ENCODE data around the gene NEB. TPM values are rescaled to one million over a fixed set of nuclear protein-coding genes. Genes with fewer than 3 reads are reported as not detected.
"Not testable (repeated sequence)": the region's sequence is repeated elsewhere in the genome, so short reads cannot be mapped to it uniquely, and the experiment has no call there.

The NEB gene
- polyA plus RNA-seq, 1 experiment: 0.01 TPM

GRCh38 chr2:151568501-151568900 is 165.8 kb downstream of the NEB start:
- ChIA-PET POLR2A (no interaction called here), CTCF (no interaction called here)
- TF ChIP-seq CTCF (IDR thresholded peaks at IDR 0.05; ENCODE audit: insufficient read depth, low read depth, low read length): no peak
- no peak overlapping the region for H3K4me3 ChIP-seq (ENCODE audit: low read depth, low read length)
- H3K27me3 ChIP-seq (ENCODE audit: control insufficient read depth, insufficient read depth, low read length): 0 out of 2 replicates have a peak, but pooled peaks cover 2% of the 10 kb centered on the region
- DNase-seq (ENCODE audit: low read depth): no peak
- no peaks in the 10 kb centered on the region for H3K36me3 ChIP-seq (ENCODE audit: control insufficient read depth, insufficient read depth, low read length)

- H3K27me3 ChIP-seq (ENCODE audit: control insufficient read depth, insufficient read depth, low read length): 0 out of 2 replicates have a peak, but pooled peaks cover 2% of the 10 kb centered on the region
- no peak overlapping the region for H3K4me3 ChIP-seq (ENCODE audit: low read depth, low read length)
- ChIA-PET POLR2A (no interaction called here), CTCF (no interaction called here)
- no peaks in the 10 kb centered on the region for H3K36me3 ChIP-seq (ENCODE audit: control insufficient read depth, insufficient read depth, low read length)
- TF ChIP-seq CTCF (IDR thresholded peaks at IDR 0.05; ENCODE audit: insufficient read depth, low read depth, low read length): no peak
- no peak for DNase-seq (ENCODE audit: low read depth)
These were observed 167.3 kb downstream of the NEB start for GRCh38 chr2:151567006-151567405.

DNA sequence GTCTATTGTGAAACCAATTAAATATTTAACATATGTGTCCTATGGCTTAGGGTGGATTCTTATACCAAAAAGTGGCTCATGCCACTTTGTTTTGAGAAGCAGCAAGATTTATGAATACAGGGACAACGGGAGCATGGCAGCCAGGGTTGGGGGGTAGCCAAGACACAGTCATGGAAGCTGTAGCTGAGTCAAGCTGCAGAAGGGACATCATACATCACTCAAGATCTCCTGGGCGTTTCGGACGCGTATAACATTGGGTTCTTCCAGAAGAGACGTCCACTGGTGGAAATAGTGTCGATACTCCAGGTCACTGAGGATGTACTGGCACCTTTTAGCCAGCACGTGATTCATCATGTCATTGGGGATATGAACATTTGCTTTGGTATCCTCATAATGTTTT is 171.9 kb downstream of the NEB start:
- no peaks in the 10 kb centered on the region for H3K36me3 ChIP-seq (ENCODE audit: control insufficient read depth, insufficient read depth, low read length)
- DNase-seq (ENCODE audit: low read depth): no peak
- 0 out of 2 replicates have a peak, but pooled peaks cover 2% of the 10 kb centered on the region for H3K27me3 ChIP-seq (ENCODE audit: control insufficient read depth, insufficient read depth, low read length)
- no peak for TF ChIP-seq CTCF (IDR thresholded peaks at IDR 0.05; ENCODE audit: insufficient read depth, low read depth, low read length)
- ChIA-PET CTCF (no interaction called here), POLR2A (no interaction called here)
- H3K4me3 ChIP-seq (ENCODE audit: low read depth, low read length): no peak overlapping the region

DNA sequence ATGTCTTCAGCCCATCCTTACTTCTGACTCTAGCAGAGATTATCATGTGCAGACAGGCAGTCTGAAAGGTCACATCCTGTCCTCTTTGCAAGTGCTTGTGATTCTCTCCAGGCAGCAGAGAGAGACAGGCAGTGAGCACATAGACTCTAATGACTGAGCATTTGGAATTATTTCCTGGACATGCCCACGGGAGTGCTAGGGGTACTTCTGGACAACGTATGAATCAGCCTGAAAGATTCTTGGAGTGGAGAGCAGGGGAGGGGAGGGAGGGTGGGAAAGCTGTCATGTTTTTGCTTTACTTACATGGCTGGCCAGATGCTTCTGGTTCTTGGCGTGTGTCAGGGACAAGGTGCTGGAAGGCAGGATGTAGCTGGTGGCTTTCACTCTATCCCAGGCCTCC is 174.0 kb downstream of the NEB start:
- CTCF ChIA-PET: no interaction called here
- 0 out of 2 replicates have a peak, but pooled peaks cover 2% of the 10 kb centered on the region for H3K27me3 ChIP-seq (ENCODE audit: control insufficient read depth, insufficient read depth, low read length)
- TF ChIP-seq CTCF (IDR thresholded peaks at IDR 0.05; ENCODE audit: insufficient read depth, low read depth, low read length): no peak
- peak; percentile 15 for DNase-seq (ENCODE audit: low read depth)
- POLR2A ChIA-PET: no interaction called here
- H3K4me3 ChIP-seq (ENCODE audit: low read depth, low read length): no peak overlapping the region
- no peaks in the 10 kb centered on the region for H3K36me3 ChIP-seq (ENCODE audit: control insufficient read depth, insufficient read depth, low read length)

DNA sequence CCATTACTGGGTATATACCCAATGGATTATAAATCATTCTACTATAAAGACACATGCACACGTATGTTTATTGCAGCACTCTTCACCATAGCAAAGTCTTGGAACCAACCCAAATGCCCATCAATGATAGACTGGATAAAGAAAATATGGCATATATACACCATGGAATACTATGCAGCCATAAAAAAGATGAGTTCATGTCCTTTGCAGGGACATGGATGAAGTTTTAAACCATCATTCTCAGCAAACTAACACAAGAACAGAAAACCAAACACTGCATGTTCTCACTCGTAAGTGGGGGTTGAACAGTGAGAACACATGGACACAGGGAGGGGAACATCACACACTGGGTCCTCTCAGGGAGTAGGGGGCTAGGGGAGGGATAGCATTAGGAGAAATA is 174.8 kb downstream of the NEB start:
- POLR2A ChIA-PET; CTCF ChIA-PET; H3K4me3 ChIP-seq (ENCODE audit: low read depth, low read length); H3K27me3 ChIP-seq (ENCODE audit: control insufficient read depth, insufficient read depth, low read length); H3K36me3 ChIP-seq (ENCODE audit: control insufficient read depth, insufficient read depth, low read length); DNase-seq (ENCODE audit: low read depth): not testable (repeated sequence)

- DNase-seq (ENCODE audit: low read depth); POLR2A ChIA-PET; H3K4me3 ChIP-seq (ENCODE audit: low read depth, low read length); CTCF ChIA-PET; H3K27me3 ChIP-seq (ENCODE audit: control insufficient read depth, insufficient read depth, low read length); H3K36me3 ChIP-seq (ENCODE audit: control insufficient read depth, insufficient read depth, low read length): not testable (repeated sequence)
These were observed 176.4 kb downstream of the NEB start for GRCh38 chr2:151557883-151558282.
